Fibroblast of gingiva (primary cell): ENCODE measurements around the gene SENP2.
"Not testable (repeated sequence)": the region's sequence is repeated elsewhere in the genome, so short reads cannot be mapped to it uniquely, and the experiment has no call there.

Experiments
- DNase-seq: peaks from one replicate; pipeline ENCODE4 v3.0.0-alpha.2; 2011; ENCODE audit warnings: low read depth

The SENP2 gene

DNA sequence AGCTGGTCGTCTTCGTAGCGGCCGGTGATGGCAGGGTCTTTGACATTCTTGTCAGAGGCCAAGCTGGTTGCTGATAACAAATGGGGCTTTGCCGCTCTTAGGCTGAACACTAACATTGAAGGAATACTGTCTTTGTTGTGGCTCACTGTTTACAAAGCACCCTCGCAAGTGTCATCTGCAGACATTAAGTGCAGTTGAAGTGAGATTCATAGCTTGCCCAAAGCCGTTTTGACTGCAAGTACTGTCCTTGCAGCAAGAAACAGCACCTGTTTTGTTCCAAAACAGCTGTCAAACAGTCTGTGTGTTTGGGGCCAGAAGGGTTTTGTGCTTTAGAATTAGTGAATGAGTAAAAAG is 568 bp downstream of the SENP2 start:
- no peak for DNase-seq

DNA sequence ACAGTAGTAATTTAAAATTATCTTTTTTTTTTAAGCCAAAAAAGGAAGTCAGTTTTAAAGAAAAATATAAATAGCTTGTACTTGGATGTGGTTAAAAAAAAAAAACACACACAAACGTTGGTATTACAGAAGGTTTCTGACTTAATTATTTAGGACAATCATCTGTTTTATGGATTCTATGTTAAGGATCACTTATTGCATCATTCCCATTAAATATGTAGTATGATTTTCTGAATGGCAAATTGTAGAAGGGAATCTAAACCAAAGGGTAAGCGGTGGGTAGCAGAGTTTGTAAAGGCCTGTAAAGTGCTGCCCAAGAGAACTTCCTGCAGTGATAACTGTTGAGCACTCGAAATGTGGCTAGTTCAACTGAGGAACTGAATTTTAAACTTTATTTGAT is 8.0 kb downstream of the SENP2 start:
- DNase-seq, result no peak

- DNase-seq, result no peak
Measured at GRCh38 chr3:185595526-185595925, 9.4 kb downstream of the SENP2 start.

GRCh38 chr3:185605566-185605965 is 19.5 kb downstream of the SENP2 start:
- no peak for DNase-seq

GRCh38 chr3:185606196-185606595 is 20.1 kb downstream of the SENP2 start:
- DNase-seq, result no peak

DNA sequence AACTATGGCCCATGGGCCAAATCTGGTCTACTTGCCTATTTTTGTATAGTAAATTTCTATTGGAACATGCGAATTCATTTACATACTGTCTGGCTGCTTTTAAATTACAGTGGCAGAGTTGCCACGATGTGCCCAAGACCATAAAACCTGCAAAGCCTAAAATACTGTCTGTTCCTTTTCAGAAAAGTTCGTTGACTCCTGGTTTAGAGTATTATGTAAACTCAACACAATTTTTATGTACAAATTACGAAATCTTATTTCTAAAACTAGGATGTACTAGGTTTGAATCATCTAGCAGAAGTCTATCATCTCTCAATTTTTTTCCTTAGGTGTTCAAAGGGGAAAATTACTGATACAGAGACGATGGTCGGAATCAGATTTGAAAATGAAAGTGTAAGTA is 26.9 kb downstream of the SENP2 start:
- DNase-seq, result no peak

DNA sequence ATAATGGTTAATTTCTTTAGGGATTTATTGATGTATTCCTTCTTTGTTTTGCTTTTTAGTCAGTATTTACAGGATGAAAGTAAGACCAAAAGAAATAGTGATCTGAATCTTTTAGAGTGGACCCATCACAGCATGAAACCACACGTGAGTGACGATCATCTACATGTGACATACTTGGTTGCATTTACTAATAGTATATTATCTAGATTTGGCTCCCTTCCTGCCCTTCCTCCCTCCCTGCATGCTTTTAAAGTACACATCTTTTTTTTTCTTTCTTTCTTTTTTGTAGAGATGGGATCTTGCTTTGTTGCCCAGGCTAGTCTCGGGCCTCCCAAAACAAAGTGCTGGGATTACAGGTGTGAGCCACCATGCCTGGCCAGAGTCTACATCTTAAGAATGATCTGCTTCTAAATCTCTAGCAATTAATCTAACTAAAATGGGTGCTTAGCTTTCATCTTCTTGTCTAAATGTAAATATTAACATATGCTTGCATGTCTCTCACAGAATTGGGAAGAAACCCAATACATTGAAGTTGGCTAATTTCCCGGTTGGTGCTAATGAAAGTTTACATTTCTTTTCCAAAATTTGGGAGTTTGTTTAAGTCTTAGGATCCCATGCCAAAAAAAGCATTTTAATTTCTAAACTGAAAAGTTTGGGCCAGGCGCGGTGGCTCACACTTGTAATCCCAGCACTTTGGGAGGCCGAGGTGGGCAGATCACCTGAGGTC is 38.0 kb downstream of the SENP2 start:
- DNase-seq, result no peak

GRCh38 chr3:185625784-185626183 is 39.7 kb downstream of the SENP2 start:
- DNase-seq, result no peak

- DNase-seq, result no peak
Measured at GRCh38 chr3:185629554-185630181, 43.6 kb downstream of the SENP2 start.

DNA sequence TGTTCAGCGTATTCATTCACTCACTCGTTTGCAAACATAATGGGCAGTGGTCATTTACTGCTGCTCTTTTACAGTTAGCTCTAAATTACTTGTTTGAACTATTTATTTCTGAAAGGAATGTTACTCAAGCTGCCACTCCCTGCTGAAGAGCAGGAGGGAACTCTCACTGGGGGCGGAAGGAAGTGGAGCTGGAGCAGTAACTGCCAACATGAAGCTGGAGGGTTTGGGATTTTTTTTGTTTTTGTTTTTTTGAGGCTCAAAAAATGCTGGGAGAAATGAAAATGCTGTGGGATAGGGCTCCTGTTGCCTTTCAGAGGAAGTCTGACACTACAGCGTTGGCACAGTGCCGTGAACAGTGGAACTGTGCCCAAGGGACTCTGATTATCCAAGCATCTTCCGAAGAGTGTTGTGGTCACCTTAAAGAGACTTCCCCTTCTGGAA is 44.1 kb downstream of the SENP2 start:
- peak; percentile 36 for DNase-seq

GRCh38 chr3:185631108-185631507 is 45.0 kb downstream of the SENP2 start:
- peak; percentile 34 for DNase-seq

DNA sequence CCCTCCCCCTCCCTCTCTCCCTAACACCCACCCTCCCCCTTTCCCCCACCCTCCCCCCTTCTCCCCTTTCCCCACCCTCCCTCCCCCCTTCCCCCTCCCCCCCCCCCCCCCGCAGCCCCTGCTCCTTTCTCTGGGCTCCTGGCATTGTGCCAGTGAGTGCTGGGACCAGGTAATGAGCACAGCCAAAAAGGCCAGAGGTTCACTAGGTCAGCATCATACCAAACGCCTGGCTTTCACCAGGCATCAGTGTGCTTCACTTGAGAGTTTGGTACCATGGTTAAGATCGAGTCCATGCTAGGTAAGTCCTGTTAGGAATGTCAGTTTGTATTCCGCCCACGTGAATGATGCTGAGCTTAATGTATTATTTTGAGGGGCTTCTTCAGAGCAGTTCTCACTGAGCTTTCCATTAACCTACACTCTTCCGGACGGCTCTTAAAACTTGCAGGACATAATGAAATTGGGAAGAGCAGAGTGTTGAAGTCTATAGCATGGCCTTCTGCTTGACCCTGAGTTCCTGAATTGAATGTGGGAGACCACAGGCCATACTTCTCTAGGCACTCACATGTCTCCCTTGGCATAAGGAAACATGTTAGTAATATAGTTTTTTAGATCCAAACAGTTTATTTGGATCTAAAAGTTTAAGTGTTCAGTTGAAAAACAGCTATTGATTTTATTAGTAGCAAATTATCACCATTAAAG is 45.6 kb downstream of the SENP2 start:
- peak; percentile 13 for DNase-seq

DNA sequence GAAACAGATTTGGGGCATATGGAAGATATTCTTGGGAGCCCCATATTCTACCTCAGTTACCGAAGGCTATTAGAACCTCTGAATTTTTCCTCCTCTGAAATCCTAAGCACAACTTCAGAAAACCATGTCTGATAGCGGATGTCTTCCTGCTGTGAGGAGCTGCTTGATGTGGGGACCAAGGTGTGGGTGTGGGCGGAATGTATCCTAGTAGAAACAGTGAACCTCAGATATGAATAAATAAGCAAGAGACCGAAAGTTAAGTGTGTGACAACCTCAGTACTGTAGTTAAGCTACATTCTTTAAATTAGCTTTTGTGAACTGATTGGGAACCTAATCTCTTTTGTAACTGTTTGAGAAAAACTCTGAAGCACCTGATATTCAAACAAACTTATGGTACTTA is 46.9 kb downstream of the SENP2 start:
- no peak for DNase-seq

DNA sequence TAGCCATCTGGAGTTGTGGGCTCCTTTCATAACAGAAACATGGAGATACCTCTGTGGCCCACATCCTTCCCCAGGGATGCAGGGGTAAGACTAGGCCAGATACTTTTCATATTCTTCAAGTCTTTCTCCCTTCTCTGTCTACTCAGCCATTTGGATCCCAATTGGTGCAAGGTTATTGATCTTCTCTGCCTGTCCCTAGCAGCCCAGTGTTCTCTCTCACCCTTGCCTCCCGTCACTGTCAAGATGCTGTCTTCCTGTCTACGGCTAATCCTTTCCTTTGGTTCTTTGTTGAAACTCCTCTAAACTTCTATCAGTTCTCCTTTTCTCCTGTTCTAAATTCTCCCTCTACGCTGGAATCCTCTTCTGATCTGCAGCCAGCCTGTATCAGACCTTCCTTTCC is 51.3 kb downstream of the SENP2 start:
- no peak for DNase-seq

- DNase-seq, result not testable (repeated sequence)
Measured at GRCh38 chr3:185638651-185639050, 52.6 kb downstream of the SENP2 start.

- no peak for DNase-seq
Measured at GRCh38 chr3:185639632-185640206, 53.6 kb downstream of the SENP2 start.

DNA sequence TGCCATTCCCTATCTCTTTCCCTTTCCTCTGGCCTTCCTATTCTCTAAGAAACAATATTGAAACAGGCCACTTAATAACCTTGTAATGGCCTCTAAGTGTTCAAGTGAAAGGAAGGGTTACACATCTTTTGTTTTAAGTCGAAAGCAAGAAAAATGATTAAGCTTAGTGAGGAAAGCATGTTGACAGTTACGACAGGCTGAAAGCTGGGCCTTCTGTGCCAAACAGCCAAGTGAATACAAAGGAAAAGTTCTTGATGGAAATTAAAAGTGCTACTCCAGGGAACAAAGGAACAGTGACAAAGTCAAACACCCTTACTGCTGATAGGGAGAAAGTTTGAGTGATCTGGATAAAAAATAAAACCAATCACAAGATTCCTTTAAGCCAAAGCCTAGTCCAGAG is 54.2 kb downstream of the SENP2 start:
- DNase-seq, result no peak

- not testable (repeated sequence) for DNase-seq
Measured at GRCh38 chr3:185645191-185645590, 59.1 kb downstream of the SENP2 start.

- no peak for DNase-seq
Measured at GRCh38 chr3:185645596-185646381, 59.7 kb downstream of the SENP2 start.

DNA sequence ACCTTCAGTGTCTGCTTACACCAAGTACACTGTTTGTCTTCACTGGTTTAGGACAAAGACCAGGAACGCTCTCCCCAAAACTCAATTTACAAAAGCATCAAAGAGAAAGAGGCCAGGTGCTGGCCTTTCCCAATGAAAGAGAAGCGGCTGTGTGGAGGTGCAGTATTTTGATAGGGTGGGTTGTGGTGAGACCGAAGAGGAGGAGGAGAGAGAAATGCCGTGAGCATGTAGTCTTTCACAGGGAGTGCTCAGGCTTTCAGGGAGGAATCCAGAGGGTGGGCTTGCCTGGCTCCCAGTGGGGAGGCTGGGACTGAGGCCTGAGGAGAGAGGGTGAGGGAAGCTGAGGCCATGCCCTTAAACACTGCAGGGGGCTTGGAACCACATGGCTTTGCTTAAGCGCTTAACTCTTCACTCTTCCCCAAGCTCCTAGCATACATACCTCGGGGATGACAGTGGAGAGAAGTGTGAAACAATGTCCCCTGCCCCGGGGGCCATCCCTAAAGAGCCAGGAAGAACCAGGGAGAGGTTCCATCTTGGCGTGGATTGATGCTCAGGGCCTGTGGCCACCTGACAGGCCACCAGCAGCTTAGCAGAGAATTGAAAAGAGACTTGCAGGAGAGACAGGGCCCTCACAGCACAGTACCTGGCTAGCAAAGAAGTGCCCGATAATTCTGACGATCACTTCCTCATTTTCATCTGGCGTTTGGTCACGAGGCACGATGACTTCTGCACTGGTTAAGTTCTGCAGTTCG is 60.5 kb downstream of the SENP2 start:
- DNase-seq, result no peak

DNA sequence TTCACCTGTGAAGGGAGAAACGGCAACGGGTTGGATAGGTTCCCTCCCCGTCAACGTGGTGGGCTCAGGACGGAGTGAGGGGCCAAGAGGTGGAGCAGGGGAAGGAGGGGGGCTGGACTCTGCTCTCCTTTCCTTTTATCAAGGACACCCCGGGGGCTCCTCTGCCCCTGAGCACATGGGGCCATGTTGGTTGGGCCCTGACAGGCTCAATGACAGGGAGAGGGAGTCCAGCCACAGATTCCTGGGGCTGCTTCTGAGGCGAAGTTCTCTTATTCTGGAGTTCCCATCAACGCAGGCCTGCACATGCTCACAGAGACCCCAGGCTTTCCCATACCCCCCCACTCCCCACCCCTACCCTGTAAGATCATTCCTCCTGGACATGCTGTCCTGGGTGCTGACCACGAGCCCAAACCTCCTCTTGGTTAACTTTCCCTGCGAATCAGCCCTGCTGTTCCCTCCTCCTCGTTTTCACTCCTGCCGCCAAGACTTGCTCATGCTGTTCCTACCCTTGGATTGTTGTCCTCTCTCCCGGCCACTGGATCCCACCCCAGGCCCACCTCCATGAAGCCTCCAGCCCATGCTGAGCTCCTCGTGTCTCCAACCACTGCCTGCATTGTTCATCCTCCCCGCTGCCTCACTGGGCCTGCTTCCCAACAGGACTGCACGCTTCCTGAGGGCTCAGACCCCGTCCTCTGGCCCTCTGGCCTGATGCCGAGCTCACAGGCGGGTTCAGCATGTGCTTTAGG is 61.2 kb downstream of the SENP2 start:
- DNase-seq, result no peak
